Activated naive CD4-positive, alpha-beta T cell treated with Interleukin-2 at 50 U/mL for 16 hours (primary cell): Measurements from ENCODE around the gene NEIL3.

Experiments
- DNase-seq: peaks from one replicate; pipeline ENCODE4 v3.0.0-alpha.2; 2020

The NEIL3 gene

DNA sequence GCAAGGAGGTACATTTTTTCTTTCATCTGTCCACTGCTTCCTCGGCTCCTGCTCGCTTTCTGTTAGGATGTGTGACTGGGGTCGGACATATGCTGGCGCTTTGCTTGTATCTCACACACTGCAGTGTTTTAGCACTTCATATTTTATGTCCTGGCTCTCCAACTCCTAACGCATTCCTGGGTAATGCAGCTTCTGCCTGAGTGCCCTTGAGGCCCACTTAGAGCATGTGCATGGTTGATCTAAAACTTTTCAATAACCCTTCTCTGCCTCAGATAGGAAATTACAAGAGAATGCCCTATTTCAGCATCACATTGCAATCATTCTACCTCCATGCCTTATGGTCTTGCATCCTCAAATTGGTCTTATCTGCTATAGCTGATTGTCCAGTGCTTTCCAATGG lies 65.3 kb downstream of the NEIL3 start:
- no peak for DNase-seq

DNA sequence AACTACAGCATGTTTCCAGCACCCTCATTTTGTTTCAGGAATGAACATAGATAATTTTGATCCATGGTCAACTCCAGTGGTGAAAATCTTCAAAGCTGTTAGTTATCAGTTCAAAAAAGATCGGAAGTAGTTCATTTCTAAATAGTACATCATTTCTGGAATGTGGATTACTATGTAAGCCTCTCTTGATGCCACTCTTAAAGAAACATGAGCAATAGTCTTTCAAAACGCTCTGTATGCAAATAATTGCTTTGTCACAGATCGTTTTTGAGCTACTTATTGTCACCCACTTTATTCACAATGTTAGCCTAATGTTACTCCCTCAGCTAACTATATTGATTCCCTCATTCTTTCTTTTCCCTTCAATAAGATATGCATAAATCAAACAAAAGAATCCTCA lies 65.7 kb downstream of the NEIL3 start:
- no peak for DNase-seq

DNA sequence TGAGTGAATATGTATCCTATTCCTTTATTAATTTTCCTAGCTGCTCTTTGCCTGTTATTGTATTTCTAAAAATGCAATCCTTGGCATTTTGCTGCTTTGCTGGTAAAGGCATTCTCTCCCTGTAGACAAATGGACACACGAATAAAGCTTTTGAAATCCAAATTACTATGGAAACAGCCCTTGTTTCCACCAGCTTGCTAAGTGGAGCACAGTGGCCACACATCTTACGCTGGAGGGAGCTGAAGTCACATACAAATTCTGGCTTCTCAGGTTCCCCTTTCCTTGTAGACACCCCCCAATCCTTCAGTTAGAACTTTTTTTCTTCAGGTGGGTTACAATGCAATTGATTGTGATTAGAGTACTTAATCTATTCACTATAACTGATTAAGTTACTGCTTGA lies 66.3 kb downstream of the NEIL3 start:
- no peak for DNase-seq

DNA sequence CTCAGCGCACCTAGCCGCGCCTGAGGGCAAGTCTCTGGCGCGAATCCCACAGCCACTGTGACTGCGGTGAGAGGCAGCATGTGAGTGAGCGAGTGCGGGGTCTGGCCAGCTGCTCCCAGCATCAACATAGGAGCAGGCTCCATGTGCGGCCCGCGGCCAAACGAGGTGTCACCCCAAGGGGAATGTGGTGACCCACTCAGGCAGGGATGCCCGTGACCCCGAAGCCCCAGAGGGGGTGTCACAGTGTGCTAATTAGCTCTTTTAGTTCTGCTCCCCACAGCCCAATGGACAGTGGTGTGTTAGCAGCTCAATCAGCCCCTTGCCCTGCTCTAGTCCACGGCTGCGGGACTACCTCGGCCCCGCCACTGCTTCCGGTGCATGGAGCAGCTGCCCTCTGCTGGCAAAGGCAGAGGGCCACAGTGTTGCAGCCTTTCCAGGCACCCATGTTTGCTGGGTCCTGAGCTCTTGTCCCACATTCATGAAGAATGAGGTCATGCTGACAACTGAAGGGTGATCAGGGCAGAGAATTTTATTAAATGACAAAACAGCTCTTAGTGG lies 71.1 kb downstream of the NEIL3 start:
- DNase-seq: no peak

DNA sequence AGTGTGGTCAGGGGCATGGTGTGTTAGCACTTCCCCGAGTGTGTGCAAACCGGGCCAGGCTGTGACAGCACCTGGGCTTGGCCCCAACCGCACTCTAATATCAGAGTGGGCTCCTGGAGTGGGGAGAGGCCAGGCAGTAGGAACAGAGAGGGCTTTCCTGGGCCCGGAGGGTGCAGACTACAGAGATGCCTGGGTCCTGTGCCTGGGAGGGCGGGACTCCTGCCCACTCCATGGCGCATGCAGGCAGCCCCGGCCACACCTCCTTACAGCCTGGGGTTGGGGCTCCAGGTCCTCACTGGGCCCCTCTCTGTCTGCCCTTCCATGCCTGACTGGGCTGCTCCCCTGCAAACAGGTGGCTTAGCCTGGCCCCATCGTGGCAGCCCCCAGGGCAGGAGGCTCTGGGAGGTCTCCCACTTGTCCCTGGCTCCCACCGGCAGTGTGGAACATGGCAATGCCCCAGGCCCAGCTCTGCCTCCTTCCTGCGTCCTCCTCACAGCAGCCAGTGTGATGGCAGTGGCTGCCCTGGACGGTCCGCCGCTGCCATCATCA lies 72.2 kb downstream of the NEIL3 start:
- no peak for DNase-seq

DNA sequence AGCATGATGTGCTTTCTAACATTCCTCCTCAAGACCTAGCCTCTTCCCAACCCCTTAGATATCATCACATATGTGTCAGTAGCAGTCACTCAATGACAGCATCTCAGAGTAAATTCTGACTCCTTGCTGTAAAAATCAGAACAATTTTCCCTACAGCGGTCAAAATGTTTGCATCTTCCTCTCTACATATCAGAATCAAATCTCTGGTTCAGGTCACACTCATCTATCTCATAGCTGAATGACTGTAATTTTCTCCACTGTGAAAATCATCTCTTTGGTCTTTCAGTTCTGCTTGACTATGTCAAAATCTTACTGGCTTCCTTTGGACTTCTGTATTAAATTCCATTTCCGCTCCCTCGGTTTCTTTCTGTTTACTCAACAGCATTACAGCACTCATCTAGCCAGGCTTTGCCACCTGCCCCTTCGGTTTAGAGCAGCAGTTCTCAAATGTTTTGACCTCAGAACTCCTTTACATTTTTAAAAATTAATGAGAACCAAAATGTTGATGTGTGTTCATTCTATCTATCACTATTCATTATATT lies 75.3 kb downstream of the NEIL3 start:
- DNase-seq: no peak

DNA sequence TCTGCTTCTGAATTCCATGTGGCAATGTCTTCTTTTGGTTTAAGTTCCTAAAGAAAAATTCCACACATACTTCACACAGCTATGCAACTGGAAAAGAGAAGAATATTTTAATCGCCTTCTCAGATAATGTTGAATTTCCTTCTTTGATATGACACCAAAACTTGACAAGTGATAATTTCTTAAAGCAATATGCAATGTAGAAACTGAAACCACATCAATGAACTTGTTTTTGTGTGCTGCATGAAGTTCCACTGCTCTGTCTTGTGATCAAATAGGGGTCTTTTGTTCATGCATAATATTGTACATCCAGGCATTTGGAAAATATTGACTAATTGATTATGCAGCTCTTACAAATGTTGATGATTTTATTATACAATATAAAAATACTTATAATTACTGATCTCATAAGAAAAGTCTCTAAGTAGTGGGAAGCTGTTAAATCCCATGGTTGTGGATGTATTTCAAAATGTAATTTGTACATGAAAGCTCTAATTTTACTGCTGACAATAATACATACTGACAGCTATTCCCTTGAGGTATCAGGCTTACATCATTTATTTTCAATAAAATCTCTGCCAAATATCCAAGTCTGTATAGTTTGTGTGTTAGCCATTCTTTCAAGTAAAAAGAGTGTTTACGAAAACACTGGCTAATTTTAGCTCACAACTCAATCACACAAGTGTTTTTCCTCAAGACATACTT lies 76.1 kb downstream of the NEIL3 start:
- no peak for DNase-seq

DNA sequence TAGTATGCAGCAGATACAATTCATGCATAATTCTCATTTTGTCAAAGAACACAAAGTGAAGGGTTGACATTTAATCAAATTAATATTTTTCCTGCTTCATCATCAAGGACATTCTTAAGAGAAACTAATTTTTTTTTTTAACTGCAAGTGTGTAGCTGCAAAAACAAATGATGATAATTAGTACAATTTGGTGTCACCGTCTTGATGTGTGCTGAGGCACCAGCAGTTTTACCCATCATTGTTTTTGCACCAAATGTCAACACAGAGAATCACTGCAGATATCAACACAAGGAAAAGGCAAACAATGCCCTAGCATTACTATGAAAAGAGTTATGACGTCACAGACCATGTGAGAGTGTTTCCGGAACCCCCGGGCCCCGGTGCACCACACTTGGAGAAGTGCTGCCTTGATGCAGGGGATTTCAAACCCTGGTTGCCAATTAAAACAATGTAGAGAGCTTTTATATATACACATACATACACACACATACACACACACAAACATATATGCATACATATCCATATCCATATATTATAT lies 76.7 kb downstream of the NEIL3 start:
- no peak for DNase-seq

DNA sequence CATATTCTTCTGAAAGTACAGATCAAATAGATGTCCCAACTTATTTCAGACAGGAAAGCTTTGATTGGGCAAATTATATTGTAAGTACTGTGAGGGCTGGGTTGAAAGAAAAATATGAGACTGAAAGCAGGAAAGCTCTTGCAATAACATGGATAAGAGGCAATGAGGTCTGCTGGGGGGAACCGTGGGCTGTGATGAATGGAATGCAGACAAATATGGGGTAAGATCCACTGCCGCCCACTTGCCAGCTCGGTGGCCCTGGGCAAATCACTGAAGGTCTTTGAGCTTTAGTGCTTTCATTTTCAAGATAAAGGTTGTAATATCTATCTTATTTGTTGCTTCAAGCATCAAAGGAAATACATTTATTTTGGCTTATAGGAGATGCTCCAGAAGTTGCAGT lies 81.6 kb downstream of the NEIL3 start:
- no peak for DNase-seq

DNA sequence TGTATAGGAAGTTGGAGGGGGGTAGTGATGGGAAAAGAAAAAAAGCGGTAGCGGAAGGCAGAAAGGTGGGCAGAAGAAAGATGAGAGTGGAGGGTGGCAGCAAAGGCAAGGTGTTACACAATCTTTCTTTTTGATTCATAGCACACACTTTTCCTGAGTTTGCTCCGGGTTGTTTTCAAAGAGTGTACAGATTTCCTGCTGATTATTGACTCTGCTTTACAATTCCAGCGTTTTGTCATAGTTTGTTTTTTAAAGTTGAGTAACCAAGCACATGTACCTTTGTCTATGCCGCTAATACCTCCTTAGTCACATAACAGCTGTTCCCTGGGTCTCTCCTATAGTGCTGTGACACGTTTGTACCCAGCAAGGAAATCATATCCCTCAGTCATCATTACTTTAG lies 82.3 kb downstream of the NEIL3 start:
- DNase-seq: no peak

DNA sequence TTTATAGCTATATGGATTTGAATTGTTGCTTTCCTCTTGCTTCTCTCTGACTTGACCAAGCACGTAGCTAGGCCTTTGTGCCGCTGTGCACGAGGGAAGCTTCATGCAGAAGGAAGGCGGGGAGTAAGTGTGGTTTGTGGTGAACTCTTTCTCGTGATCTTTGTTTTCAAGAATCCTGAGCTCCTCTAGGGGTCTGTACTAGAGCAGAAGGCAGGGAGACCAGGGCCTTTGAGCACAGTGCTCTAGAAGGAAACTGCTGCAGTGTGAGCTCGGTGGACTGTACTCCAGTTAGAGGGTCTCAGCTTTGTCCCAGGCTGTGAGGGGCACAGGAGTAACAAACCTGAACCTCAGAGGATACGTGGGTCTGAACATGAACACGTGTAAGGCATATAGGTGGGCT lies 83.6 kb downstream of the NEIL3 start:
- DNase-seq: no peak

DNA sequence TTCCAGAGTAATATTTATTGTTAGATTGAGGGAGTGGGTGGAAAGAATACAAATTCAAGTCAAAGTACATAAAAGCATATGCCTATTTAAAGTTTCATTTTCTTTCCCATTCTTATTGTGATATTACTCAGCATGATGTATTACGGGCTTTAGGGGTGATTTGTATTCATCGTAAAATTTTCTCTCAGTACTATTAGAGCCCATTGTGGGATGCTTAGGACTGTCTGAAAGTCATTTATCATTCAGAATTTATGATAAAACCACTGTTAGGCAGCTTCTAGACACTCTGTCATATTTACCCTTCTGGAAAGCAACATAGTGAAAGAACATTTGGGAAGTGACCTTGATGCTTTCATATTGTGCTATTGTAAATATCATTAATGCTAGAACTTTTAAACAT lies 86.7 kb downstream of the NEIL3 start:
- DNase-seq: no peak

DNA sequence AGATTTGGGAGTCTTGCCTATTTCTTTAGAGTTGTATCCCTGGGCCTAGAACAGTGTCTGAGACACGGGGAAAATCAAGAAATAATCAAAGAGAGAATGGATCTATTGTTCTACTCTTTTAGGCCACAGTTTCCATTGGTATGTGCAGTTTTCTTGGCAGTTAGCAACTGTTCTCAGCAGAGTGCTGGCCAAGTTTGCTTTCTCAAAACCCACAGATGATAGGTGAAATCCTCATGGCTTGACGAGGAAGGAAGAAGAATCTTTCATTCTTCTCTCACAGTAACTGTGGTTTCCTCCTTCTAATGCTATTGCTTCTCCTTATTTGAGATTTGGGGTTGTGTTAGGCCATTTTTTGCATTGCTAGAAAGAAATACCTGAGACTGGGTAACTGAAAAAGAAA lies 90.4 kb downstream of the NEIL3 start:
- no peak for DNase-seq

DNA sequence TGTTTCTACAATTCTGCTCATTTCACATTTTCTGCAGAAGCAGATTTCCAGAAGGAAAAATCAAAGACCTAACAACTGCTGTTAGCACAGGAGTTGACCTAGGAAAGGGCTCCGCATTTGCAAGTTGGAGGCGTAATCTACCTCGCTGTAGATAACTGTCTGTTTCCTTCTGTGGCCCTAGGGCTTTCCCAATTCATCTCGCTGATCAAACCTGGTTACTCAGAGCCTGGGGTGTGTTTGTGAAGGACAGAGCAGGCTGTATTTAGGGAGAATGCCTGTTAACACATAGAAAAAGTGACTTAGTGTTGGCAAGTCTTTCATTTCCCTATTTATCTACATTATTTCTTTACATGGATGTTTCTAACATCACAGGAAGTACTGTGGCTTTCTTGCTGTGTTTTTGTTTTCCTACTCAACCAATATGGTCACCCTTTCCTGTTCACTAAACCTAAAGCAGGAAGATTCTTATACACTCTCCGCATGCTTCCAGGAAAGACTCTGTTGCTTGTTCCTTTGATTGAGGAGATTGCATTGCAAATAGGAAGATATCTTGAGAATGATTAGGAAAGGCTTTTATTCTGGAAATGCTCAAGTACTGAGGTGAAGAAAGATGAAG lies 92.1 kb downstream of the NEIL3 start:
- no peak for DNase-seq

DNA sequence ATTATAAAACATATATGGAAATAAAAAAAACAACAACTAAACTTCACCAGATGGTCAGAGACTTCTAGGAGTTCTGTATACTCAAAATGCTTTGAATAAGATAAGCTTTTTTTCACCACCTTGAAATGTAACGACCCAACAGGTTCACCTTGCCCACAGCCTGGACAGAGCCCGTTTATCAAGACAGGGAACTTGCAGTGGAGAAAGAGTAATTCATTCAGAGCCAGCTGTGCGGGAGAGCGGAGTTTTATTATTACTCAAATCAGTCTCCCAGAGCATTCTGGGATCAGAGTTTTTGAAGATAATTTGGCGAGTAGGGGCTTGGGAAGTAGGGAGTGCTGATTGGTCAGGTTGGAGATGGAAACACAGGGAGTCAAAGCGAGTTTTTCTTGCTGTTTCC lies 94.1 kb downstream of the NEIL3 start:
- DNase-seq: no peak

DNA sequence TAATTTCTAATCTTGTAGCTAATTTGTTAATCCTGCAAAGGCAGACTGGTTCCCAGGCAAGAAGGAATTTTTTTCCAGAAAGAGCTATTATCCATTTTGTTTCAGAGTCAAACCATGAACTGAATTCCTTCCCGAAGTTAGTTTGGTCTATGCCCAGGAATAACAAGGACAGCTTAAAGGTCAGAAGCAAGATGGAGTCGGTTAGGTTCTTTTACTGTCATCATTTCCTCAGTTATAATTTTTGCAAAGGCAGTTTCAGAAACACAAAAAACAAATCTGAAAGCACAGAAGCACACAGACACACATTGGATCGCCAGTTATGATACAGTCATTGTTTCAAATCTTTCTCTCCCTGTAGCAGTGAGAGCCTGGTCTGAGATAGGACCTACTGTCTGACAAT lies 94.7 kb downstream of the NEIL3 start:
- no peak for DNase-seq

DNA sequence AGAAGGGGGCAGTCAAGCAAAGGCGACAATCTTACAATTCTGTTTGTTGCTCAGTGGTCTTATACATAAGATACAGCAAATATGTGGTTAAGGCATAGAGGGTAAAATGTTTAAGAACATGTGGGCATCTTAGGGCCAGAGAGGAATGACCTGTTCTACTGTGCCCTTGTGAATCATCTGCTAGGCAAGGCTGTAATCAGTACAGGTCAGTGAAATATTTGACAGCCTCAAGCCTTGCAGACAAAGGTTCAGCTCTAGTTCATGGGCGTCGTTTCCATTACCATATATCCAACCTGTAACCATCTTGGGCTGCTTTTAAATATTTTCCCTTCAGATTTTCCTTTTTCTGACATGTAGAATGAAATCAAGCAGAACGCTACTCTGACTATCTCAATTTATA lies 95.3 kb downstream of the NEIL3 start:
- no peak for DNase-seq

DNA sequence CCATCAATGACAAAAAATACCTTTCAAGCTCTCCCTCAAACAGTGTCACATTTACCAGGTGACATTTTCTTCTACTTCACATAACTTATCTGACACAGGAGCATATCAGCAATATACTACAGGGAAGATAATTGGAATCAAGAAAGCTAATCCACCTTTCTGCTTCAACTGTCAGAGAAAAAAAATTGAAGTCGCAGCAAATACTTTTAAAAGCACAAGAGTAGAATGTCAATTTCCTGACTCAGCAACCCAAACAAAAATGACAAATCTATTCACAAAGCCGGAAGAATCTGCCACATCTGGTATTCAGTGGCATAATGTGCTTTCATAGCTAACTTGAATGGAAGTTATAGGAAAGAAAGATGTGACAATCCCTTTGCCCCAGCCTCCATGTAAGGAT lies 95.8 kb downstream of the NEIL3 start:
- DNase-seq: no peak

DNA sequence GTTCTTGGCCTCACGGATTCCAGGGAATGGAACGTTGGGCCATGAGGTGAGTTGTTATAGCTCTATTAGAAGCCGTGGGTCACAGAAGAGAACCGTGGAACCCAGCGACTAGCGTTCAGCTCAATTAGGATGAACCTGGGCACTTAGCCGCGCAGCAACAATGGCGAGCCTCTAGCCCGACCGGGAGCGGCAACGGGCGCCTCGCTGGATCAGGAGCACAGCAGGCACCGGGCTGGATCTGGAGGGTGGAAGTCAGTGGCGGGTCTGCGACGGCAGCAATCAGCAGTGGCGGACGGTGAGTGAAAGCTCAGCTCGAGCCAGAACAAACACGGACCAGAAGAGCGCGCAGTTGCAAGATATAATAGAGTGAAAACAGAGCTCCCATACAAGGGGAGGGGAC lies 98.3 kb downstream of the NEIL3 start:
- DNase-seq: no peak

DNA sequence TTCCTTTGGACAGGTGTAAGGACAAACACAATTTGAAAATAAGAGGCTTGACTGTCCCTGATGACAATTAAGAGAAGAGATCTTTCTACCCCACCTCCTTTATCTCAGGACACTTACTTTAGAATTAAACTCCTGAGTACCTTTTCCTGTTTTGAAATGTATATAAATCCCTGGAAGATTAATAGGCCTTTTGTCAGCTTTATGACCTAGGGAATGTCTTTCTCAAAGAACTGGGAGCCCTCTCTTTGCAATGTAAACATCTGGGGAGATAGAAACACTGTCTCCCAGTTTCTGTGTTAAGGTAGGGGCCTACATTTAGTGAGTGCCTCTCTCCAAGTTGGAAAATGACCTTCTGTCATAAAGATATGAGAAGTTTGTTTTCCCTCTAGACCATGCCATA lies 100.9 kb downstream of the NEIL3 start:
- no peak for DNase-seq

DNA sequence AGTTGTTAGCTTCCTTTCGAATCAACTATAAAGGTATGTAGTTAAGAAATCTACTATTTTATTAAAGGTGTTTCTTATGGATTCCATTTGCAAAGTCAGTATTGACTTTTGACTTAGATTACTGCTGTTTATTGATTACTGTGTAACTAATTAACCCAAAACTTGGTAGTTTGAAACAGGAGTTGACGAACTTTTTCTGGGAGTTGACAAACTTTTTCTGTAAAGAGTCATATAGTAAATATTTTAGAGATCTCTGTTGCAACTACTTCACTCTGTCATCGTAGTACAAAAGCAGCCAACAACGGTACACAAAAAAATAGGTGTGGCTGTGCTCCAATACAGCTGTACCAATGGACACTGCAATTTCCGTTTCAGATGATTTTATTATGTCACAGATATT lies 102.3 kb downstream of the NEIL3 start:
- no peak for DNase-seq
